K562 (cell line): ENCODE results near the gene TICRR. TPM values are rescaled to one million over a fixed set of nuclear protein-coding genes. Genes with fewer than 3 reads are reported as not detected.

Experiments
- ATAC-seq: fragments of 200-7000 bp; cut with Tn5 transposase; 3 replicates; pipeline ENCODE4 v1.9.1; 2020; ENCODE audit warnings: moderate library complexity
- BruUV-seq: library from RNA; stranded (reverse); fragments of 400-500 nt; replicated peaks from 2 replicates; lab custom pipeline; 2021; lab: Mats Ljungman, UMichigan
- CTCF ChIA-PET: fragments of 300-600 bp; formaldehyde crosslinking; extraction: SDS; loops from one replicate; lab custom pipeline; 2021; ENCODE audit warnings: low intra/inter-chr PET ratio; lab: Yijun Ruan, JAX
- POLR2A ChIA-PET: fragments of 300-600, 350-650 bp; sonication (Branson Sonifier 250); formaldehyde crosslinking; extraction: SDS; loops from one replicate; lab custom pipeline; 2021; ENCODE audit warnings: antibody characterized with exemption, inconsistent platforms; lab: Yijun Ruan, JAX
- DNase-seq, 4 experiments: peaks; one replicate each; pipeline versions ENCODE4 v3.0.0 to v3.0.0-alpha.2; 2011 to 2018; ENCODE audit warnings: low spot score in 3 of 4, mixed read lengths in 3 of 4; ENCODE audit errors: extremely low read depth in 1 of 4
- FAIRE-seq: peaks from 2 replicates; lab custom pipeline; 2011; peaks lifted over from hg19 to GRCh38; lab: Jason Lieb, UNC
- H2AFZ ChIP-seq: 2 replicates; pipeline ENCODE4 v1.6.0; 2011; ENCODE audit warnings: low read depth, low read length, control low read depth, inconsistent platforms
- H3K27ac ChIP-seq: fragments of 200-600 bp; 3 replicates; pipeline ENCODE4 v1.8.0; 2011; ENCODE audit warnings: low read depth, mild to moderate bottlenecking, control low read depth, inconsistent platforms, low read length, moderate library complexity, mixed read lengths; ENCODE audit errors: extremely low read depth
- H3K27me3 ChIP-seq, 2 experiments: fragments of 300-600 bp in 1 of 2; 2 replicates in 1 of 2; 3 replicates in 1 of 2; pipeline versions ENCODE4 v1.6.0 to v1.8.0; 2011; ENCODE audit warnings: inconsistent platforms in 2 of 2, low read length in 2 of 2, mild to moderate bottlenecking in 1 of 2, mixed read lengths in 1 of 2, moderate library complexity in 1 of 2; ENCODE audit not compliant: control insufficient read depth in 2 of 2, insufficient read depth in 2 of 2
- H3K36me3 ChIP-seq: fragments of 300-600 bp; 3 replicates; pipeline ENCODE4 v1.8.0; 2011; ENCODE audit warnings: mild to moderate bottlenecking, low read length, inconsistent platforms; ENCODE audit not compliant: control insufficient read depth, insufficient read depth
- H3K4me1 ChIP-seq, 2 experiments: fragments of 200-600 bp in 1 of 2; replicated peaks in 1 of 2; 2 replicates in 1 of 2; 3 replicates in 1 of 2; pipeline versions ENCODE4 v1.5.1 to v1.8.0; 2011; ENCODE audit warnings: inconsistent platforms in 2 of 2, low read length in 2 of 2, mild to moderate bottlenecking in 1 of 2, mixed read lengths in 1 of 2, moderate library complexity in 1 of 2; ENCODE audit not compliant: control insufficient read depth in 2 of 2, insufficient read depth in 2 of 2
- H3K4me2 ChIP-seq: 2 replicates; pipeline ENCODE4 v1.6.1; 2011; ENCODE audit warnings: low read length, control low read depth, inconsistent platforms, mixed read lengths; ENCODE audit not compliant: insufficient read depth
- H3K4me3 ChIP-seq: fragments of 200-600 bp; sonication (generic), shearing (Covaris generic); 2 replicates; pipeline ENCODE4 v1.5.1; 2016; ENCODE audit warnings: control low read depth, inconsistent platforms
- H3K79me2 ChIP-seq: fragments of 200-600 bp; 3 replicates; pipeline ENCODE4 v1.8.0; 2011; ENCODE audit warnings: low read length, inconsistent platforms; ENCODE audit not compliant: control insufficient read depth, insufficient read depth
- H3K9ac ChIP-seq, 2 experiments: 2 replicates each; pipeline versions ENCODE4 v1.6.0 to v1.6.1; 2011; ENCODE audit warnings: low read depth in 2 of 2, low read length in 2 of 2, control low read depth in 1 of 2, inconsistent platforms in 1 of 2, mild to moderate bottlenecking in 1 of 2, mixed read lengths in 1 of 2; ENCODE audit not compliant: insufficient read depth in 1 of 2
- H3K9me1 ChIP-seq: one replicate; pipeline ENCODE4 v1.6.0; 2011; ENCODE audit warnings: inconsistent platforms, mild to moderate bottlenecking, low read length, moderate library complexity; ENCODE audit not compliant: control insufficient read depth, insufficient read depth
- H3K9me3 ChIP-seq: replicated peaks from 2 replicates; pipeline ENCODE4 v1.5.1; 2011; ENCODE audit warnings: low read depth, low read length, inconsistent platforms; ENCODE audit not compliant: control insufficient read depth, insufficient read depth
- H4K20me1 ChIP-seq: replicated peaks from 2 replicates; pipeline ENCODE4 v1.6.1; 2011; ENCODE audit warnings: low read length, inconsistent platforms, mixed read lengths; ENCODE audit not compliant: control insufficient read depth, insufficient read depth
- BACH1 ChIP-seq: fragments of 200-800 bp; sonication (Bioruptor generic); IDR thresholded peaks from 2 replicates; pipeline ENCODE4 v1.6.1; 2016; ENCODE audit warnings: missing genetic modification characterization, missing compliant biosample characterization
- DEAF1 ChIP-seq: fragments of 450-650 bp; formaldehyde crosslinking; IDR thresholded peaks from 2 replicates; pipeline ENCODE4 v1.4.0; 2020; ENCODE audit warnings: mild to moderate bottlenecking, moderate library complexity
- EGR1 ChIP-seq: fragments of 450-650 bp; conservative IDR thresholded peaks from 2 replicates; pipeline ENCODE4 v1.6.1; 2017; ENCODE audit warnings: mild to moderate bottlenecking
- VEZF1 ChIP-seq: fragments of 200-800 bp; sonication (Bioruptor generic); IDR thresholded peaks from 2 replicates; pipeline ENCODE4 v1.6.1; 2017; ENCODE audit warnings: missing genetic modification characterization, missing compliant biosample characterization
- ZNF3 ChIP-seq: fragments of 250-450 bp; sonication (Bioruptor Pico); IDR thresholded peaks from 2 replicates; pipeline ENCODE4 v1.5.0; 2021; ENCODE audit warnings: mild to moderate bottlenecking, moderate library complexity
- ZNF318 ChIP-seq, 2 experiments: fragments of 450-650 bp; IDR thresholded peaks; 2 replicates each; pipeline ENCODE4 v1.6.1; 2016; ENCODE audit warnings: mild to moderate bottlenecking in 2 of 2, borderline replicate concordance in 1 of 2, low read depth in 1 of 2, moderate library complexity in 1 of 2
- WGBS: fragments of 100-300 bp; shearing (Covaris generic); methylation state at CpG from one replicate; pipeline ENCODE4 v1.1.6; 2016; ENCODE audit warnings: low coverage, mixed read lengths; ENCODE audit not compliant: insufficient coverage; ENCODE audit errors: missing lambda C conversion rate; 5-methylcytosine and 5-hydroxymethylcytosine counted together
- in situ Hi-C: fragments of 300-500 bp; cut with MboI; formaldehyde crosslinking; loops from 4 replicates; pipeline ENCODE4 v1.15.0; 2018; ENCODE audit warnings: inconsistent platforms, mixed read lengths
- intact Hi-C: fragments of 100-400 bp; cut with micrococcal nuclease; formaldehyde crosslinking; loops from 2 replicates; pipeline ENCODE4 v1.14.2; 2022
- polyA plus RNA-seq, 8 experiments: library from polyadenylated mRNA; depleted of rRNA in 4 of 8; stranded (reverse) in 5 of 8; unstranded in 3 of 8; fragments of >200 nt; fragmentation: Nextera tagmentation in 2 of 8; fragmentation: Illumina TruSeq in 1 of 8; extraction: Ambion mirVana in 2 of 8; extraction: Trizol in 1 of 8; gene quantifications; 2 replicates each; pipeline versions ENCODE4 v1.2.1 to v1.2.3, GENCODE V29; 2011 to 2014; ENCODE audit warnings: inconsistent platforms in 1 of 8, missing spikeins in 1 of 8
- total RNA-seq, 7 experiments: library from RNA; depleted of rRNA in 6 of 7; stranded (reverse); fragments of >200 nt in 6 of 7; fragmentation: Illumina TruSeq in 2 of 7; extraction: Trizol in 2 of 7; gene quantifications; 2 replicates each; pipeline versions ENCODE4 v1.2.1 to v1.2.3, GENCODE V29; 2011 to 2021; ENCODE audit warnings: low replicate concordance in 1 of 7

TICRR gene
- total and polyA plus RNA-seq, 9 of the 15 experiments (the other 6 are each of a cell fraction or from before 2014, with no cell fraction given) = 0.84 to 22.9 (median 13.7) TPM

GRCh38 chr15:89666184-89666857 is 91.1 kb downstream of the TICRR start (continued):
- TF ChIP-seq DEAF1 (no peak), VEZF1 (CRISPR knock-in tag) (no peak), BACH1 (tag) (no peak)

- Histone ChIP-seq H3K9ac (no peak overlapping the region), H3K4me1 (peaks cover 0 to 18% of the 10 kb centered on the region in 2 experiments; a peak in 3 of 5 replicates), H3K36me3 (no peaks in the 10 kb centered on the region), H3K27me3 (peaks cover 20 to 81% of the 10 kb centered on the region in 2 experiments), H3K27ac (no peak overlapping the region), H3K79me2 (no peaks in the 10 kb centered on the region), H3K9me1 (no peaks in the 10 kb centered on the region), H4K20me1 (no peaks in the 10 kb centered on the region), H3K4me2 (no peak overlapping the region), H2AFZ (no peak overlapping the region), H3K9me3 (no peaks in the 10 kb centered on the region), H3K4me3 (no peak overlapping the region)
- ATAC-seq (no peak), DNase-seq (no peak), FAIRE-seq (no peak)
- under 1% methylated on average over 11 of the region's 13 CpGs for WGBS
- in situ Hi-C loops = no loop called here
- BruUV-seq = no TSS peak
- ChIA-PET POLR2A (no interaction called here), CTCF (no interaction called here)
- intact Hi-C loops = no loop called here
- TF ChIP-seq ZNF318 (IDR thresholded peaks at IDR 0.05; ENCODE audit: borderline replicate concordance in 1 of 2, low read depth in 1 of 2) (no peak), ZNF3 (CRISPR knock-in tag) (no peak), EGR1 (no peak)
Observed at GRCh38 chr15:89666858-89667705, 91.8 kb downstream of the TICRR start.
